Activated T-helper 17 cell treated with anti-CD3 and anti-CD28 coated beads, Interleukin-2, amount 50 U/mL, for 72 hours (primary cell): ENCODE results near the gene MACROD1. TPM values are rescaled to one million over a fixed set of nuclear protein-coding genes. Genes with fewer than 3 reads are reported as not detected.
A peak's percentile ranks its signal among the peaks of the same experiment; 100 is the strongest.
"Not testable (repeated sequence)": the region's sequence is repeated elsewhere in the genome, so short reads cannot be mapped to it uniquely, and the experiment has no call there.

ENCODE experiments used
- ATAC-seq: fragments of 150-1000 bp; cut with Tn5 transposase; replicated peaks from 2 replicates; pipeline ENCODE4 v1.10.0; 2021; ENCODE audit warnings: mild to moderate bottlenecking, moderate library complexity
- H3K27ac Mint-ChIP-seq: one replicate; pipeline ENCODE4 v1.8.0; 2022; ENCODE audit warnings: mixed read lengths
- H3K27me3 Mint-ChIP-seq: one replicate; pipeline ENCODE4 v1.8.0; 2022; ENCODE audit warnings: mixed read lengths
- H3K36me3 Mint-ChIP-seq: one replicate; pipeline ENCODE4 v1.8.0; 2022; ENCODE audit warnings: low read depth, mild to moderate bottlenecking, mixed read lengths
- H3K4me1 Mint-ChIP-seq: one replicate; pipeline ENCODE4 v1.8.0; 2022; ENCODE audit warnings: mixed read lengths
- H3K4me3 Mint-ChIP-seq: one replicate; pipeline ENCODE4 v1.8.0; 2022; ENCODE audit warnings: mild to moderate bottlenecking, mixed read lengths
- H3K9me3 Mint-ChIP-seq: one replicate; pipeline ENCODE4 v1.8.0; 2022; ENCODE audit warnings: mixed read lengths
- total RNA-seq, 2 donors: library from RNA; stranded (reverse); gene quantifications; one replicate each; pipeline ENCODE4 v1.2.3, GENCODE V29; 2022

Gene MACROD1
- total RNA-seq, 2 donors from 2014 or later, result 5.4 to 9.6 TPM

DNA sequence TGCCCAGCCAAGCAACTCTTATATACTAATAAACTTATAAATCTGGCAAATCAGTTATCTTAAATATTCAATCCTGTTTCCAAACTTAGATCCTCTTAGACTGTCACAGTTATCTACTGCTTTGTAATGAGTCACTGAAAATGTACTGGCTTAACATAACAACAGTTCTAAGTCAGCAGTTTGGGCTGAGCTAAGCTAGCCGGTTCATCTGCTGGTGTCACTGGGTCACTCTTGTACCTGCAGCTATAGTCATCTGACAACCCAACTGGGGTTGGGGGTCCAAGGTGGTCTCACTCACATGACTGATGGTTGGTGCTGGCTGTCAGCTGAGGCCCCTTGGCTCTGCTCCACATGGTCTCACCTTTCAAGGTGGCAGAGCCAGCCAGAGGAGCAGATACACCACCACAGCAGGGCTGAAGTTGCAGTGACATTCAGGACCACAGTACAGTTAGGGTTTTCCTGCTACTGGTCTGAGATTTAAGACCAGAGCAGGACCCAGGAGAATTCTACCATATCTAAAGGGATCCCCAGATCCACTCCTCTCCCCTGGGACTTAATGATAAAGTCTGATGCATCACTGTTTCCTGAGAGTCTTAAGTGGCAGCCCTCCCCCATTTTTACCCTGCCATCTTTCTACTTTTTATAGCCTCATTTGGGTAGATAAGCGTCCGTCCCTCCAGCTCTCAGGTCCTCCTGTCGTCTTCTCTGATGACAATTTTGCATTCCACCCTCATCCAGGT, 7.9 kb upstream of the MACROD1 start:
- ATAC-seq, result no peak
- no peaks in the 10 kb centered on the region for H3K9me3 Mint-ChIP-seq
- H3K36me3 Mint-ChIP-seq, result no peaks in the 10 kb centered on the region
- H3K27ac Mint-ChIP-seq, result no peak overlapping the region
- peaks cover 7% of the 10 kb centered on the region for H3K4me1 Mint-ChIP-seq
- no peak overlapping the region for H3K4me3 Mint-ChIP-seq
- no peaks in the 10 kb centered on the region for H3K27me3 Mint-ChIP-seq

- Mint-ChIP-seq H3K27ac (no peak overlapping the region), H3K4me3 (no peak overlapping the region), H3K27me3 (no peaks in the 10 kb centered on the region), H3K9me3 (no peaks in the 10 kb centered on the region), H3K36me3 (no peaks in the 10 kb centered on the region), H3K4me1 (no peaks in the 10 kb centered on the region)
- no peak for ATAC-seq
These were observed 4.5 kb upstream of the MACROD1 start for GRCh38 chr11:64170419-64170818.

DNA sequence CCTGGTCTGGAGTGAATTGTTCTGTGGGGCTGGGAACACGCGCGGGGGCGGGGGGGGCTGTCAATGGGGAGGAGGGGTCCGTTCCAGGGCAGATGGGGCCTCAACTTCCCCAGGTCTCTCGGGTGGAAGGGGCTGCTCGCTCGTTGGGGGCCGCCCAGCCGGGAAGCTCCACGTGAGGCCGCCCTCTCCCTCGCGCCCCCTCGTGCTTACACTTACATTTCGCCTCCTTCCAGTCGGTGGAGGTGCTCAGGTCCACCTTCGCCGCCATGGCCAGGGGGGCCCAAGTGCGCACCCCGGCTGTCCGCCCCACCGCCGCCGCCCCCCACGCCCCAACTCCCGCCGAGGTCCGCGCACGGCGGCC, 452 bp downstream of the MACROD1 start:
- Mint-ChIP-seq H3K4me3 (peak overlapping the region; percentile 81), H3K27ac (no peak overlapping the region), H3K9me3 (no peaks in the 10 kb centered on the region), H3K4me1 (no peaks in the 10 kb centered on the region), H3K27me3 (no peaks in the 10 kb centered on the region), H3K36me3 (no peaks in the 10 kb centered on the region)
- ATAC-seq, result peak; percentile 4

DNA sequence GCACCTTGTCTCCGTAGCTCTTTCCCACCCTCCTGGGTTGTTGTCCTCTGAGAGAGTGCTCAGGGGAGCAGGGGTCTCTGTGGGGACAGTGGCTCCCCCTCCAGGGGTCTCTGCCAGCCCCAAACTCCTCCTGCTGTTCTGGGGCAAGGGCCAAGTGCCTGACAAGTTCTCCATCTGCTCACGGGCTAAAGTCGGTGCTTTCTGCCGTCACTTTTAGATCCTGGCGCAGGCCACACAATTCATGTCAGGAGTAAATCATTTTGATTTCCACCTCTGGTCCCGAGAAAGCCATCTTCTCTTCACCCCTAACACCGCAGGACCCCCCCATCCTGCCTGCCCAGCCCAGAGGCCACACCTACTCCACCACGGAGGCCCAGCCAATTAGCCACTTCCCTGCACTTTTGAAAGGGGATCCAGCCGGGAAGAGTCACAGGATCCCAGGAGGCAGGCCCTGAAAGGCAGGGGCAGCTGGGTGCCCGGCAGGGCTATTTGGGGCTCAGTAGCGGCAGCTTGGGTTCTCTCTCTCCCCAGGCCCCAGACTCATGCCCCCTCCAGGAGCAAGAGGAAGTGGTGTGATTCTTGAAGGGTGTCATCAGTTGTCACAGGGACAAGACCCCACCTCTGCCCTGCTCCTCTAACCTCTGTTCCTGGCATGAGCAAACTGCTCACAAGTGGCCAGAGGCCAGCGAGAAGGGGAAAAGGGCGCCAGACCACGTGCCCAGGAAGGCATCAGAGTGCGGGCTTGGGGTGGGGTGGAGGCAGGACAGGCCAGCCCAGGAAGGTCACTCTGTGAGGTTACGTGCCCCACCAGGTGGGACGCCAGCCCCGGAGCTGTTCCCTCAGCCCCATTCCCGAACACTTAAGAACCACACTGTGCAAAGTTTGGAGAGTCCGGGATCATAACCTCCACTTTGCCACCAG, 1.3 kb downstream of the MACROD1 start:
- no peaks in the 10 kb centered on the region for H3K36me3 Mint-ChIP-seq
- no peaks in the 10 kb centered on the region for H3K9me3 Mint-ChIP-seq
- peak overlapping the region; percentile 69 for H3K4me3 Mint-ChIP-seq
- no peak for ATAC-seq
- H3K27me3 Mint-ChIP-seq, result no peaks in the 10 kb centered on the region
- H3K27ac Mint-ChIP-seq, result no peak overlapping the region
- no peaks in the 10 kb centered on the region for H3K4me1 Mint-ChIP-seq

GRCh38 chr11:64163951-64164350, 2.0 kb downstream of the MACROD1 start:
- no peaks in the 10 kb centered on the region for H3K4me1 Mint-ChIP-seq
- H3K27ac Mint-ChIP-seq, result no peak overlapping the region
- H3K4me3 Mint-ChIP-seq, result peak overlapping the region; percentile 69
- H3K36me3 Mint-ChIP-seq, result no peaks in the 10 kb centered on the region
- H3K27me3 Mint-ChIP-seq, result no peaks in the 10 kb centered on the region
- no peak for ATAC-seq
- no peaks in the 10 kb centered on the region for H3K9me3 Mint-ChIP-seq

- not testable (repeated sequence) for H3K27ac Mint-ChIP-seq, ATAC-seq, H3K27me3 Mint-ChIP-seq, H3K4me3 Mint-ChIP-seq, H3K36me3 Mint-ChIP-seq, H3K9me3 Mint-ChIP-seq, H3K4me1 Mint-ChIP-seq
These were observed 3.1 kb downstream of the MACROD1 start for GRCh38 chr11:64162769-64163168.

- Mint-ChIP-seq H3K27me3 (no peaks in the 10 kb centered on the region), H3K27ac (no peak overlapping the region), H3K4me3 (no peak overlapping the region), H3K36me3 (no peaks in the 10 kb centered on the region), H3K4me1 (no peaks in the 10 kb centered on the region), H3K9me3 (no peaks in the 10 kb centered on the region)
- no peak for ATAC-seq
These were observed 4.9 kb downstream of the MACROD1 start for GRCh38 chr11:64161037-64161436.

GRCh38 chr11:64157631-64158394, 8.1 kb downstream of the MACROD1 start:
- Mint-ChIP-seq H3K27ac (no peak overlapping the region), H3K4me1 (no peaks in the 10 kb centered on the region), H3K27me3 (no peaks in the 10 kb centered on the region), H3K4me3 (no peak overlapping the region), H3K9me3 (no peaks in the 10 kb centered on the region), H3K36me3 (no peaks in the 10 kb centered on the region)
- ATAC-seq, result no peak

GRCh38 chr11:64156235-64157011, 9.5 kb downstream of the MACROD1 start:
- Mint-ChIP-seq H3K4me1 (no peaks in the 10 kb centered on the region), H3K9me3 (no peaks in the 10 kb centered on the region), H3K27me3 (no peaks in the 10 kb centered on the region), H3K27ac (no peak overlapping the region), H3K4me3 (no peak overlapping the region), H3K36me3 (no peaks in the 10 kb centered on the region)
- no peak for ATAC-seq

DNA sequence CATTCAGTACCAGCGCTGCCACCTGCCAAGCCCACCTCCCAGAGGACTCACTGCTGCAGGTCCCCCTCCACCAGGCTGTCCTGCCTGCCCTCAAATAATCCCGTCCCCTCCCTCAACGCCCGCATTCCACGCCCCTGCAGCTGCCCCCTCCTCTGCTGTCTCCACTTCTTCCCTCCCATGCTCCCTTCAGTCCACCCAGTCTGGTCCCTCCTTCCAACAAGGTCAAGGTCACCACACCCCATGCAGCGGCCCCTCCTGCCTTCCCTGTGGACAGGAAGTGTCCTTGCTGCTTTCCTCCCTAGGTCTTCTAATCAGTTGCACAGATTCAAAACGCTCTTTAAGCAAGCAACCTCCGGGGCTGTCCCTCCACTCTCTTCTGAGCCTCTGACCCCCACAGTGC, 12.1 kb downstream of the MACROD1 start:
- ATAC-seq, result no peak
- Mint-ChIP-seq H3K36me3 (no peaks in the 10 kb centered on the region), H3K4me1 (no peaks in the 10 kb centered on the region), H3K4me3 (no peak overlapping the region), H3K27ac (no peak overlapping the region), H3K27me3 (no peaks in the 10 kb centered on the region), H3K9me3 (no peaks in the 10 kb centered on the region)

GRCh38 chr11:64152841-64153691, 12.8 kb downstream of the MACROD1 start:
- no peaks in the 10 kb centered on the region for H3K36me3 Mint-ChIP-seq
- no peaks in the 10 kb centered on the region for H3K4me1 Mint-ChIP-seq
- H3K27ac Mint-ChIP-seq, result no peak overlapping the region
- H3K4me3 Mint-ChIP-seq, result no peak overlapping the region
- ATAC-seq, result peak; percentile 93
- no peaks in the 10 kb centered on the region for H3K27me3 Mint-ChIP-seq
- no peaks in the 10 kb centered on the region for H3K9me3 Mint-ChIP-seq

DNA sequence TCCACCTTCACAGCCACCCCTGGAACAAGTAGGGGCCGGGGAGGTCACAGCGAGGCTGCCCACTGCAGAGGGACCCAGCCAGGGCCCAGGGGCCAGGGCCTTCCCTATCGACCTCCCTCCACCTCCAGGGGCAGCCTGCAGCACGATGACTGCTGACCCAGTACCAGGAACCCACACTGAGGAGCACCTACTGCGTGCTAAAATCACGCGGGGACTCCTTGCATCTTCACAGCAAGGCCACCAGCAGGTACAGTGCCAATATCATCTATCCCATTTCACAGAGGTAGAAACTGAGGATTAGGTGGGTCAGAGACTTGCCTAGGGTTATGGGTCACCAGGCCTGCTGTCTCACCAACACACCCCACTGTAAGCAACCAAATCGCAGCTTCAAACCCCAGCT, 14.6 kb downstream of the MACROD1 start:
- Mint-ChIP-seq H3K27ac (no peak overlapping the region), H3K36me3 (no peaks in the 10 kb centered on the region), H3K27me3 (no peaks in the 10 kb centered on the region), H3K4me1 (peaks cover 6% of the 10 kb centered on the region), H3K4me3 (no peak overlapping the region), H3K9me3 (no peaks in the 10 kb centered on the region)
- no peak for ATAC-seq

DNA sequence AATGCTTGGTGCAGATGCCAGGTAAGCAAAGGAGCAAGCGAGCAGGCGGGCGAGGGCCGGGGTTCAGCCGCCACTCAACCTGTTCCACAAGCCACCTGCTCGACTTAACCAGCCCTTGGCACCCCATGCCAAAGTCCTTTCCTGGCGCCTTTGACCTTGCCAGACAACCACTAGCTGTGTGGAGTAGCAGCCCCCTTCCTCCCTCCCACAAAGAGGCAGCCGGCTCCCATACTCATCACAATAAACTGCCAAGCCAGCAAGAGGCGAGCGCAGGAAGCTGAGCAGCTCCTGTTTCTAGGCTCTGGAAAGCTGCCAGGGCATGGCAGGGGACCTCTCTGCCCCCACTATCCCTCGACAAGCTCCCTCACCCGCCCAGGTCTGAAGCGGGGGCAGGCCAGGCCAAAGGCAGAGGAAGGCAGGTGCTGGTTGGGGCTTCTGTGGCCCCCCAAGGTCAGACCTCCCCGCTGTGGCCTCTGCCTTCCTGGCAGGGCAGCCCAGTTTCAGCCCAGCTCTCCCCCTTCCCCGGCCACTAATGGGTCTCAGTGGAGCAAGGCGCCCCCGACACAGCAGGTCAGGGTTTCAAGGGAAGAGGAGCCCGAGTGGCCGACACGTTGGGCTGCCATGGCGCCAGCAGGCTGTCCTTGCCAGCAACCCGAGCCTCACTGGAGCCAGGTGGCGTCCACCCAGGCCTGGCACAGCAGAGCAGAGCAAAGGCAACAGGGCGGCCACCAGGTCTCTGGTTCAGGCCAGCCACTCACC, 15.3 kb downstream of the MACROD1 start:
- Mint-ChIP-seq H3K27me3 (no peaks in the 10 kb centered on the region), H3K36me3 (no peaks in the 10 kb centered on the region), H3K9me3 (no peaks in the 10 kb centered on the region), H3K4me3 (no peak overlapping the region), H3K27ac (no peak overlapping the region), H3K4me1 (peaks cover 6% of the 10 kb centered on the region)
- no peak for ATAC-seq
